K562 (cell line): ENCODE measurements around the gene DYNC1H1. TPM values are rescaled to one million over a fixed set of nuclear protein-coding genes. Genes with fewer than 3 reads are reported as not detected.

Experiments
- BCLAF1 ChIP-seq, 2 experiments: fragments of 450-650 bp in 1 of 2; IDR thresholded peaks; 2 replicates each; pipeline ENCODE4 v1.6.1; 2011 to 2017; ENCODE audit warnings: low read depth in 2 of 2, antibody characterized with exemption in 1 of 2, borderline replicate concordance in 1 of 2, low read length in 1 of 2, mild to moderate bottlenecking in 1 of 2, mixed read lengths in 1 of 2; ENCODE audit not compliant: control insufficient read depth in 1 of 2
- E2F6 ChIP-seq, 2 experiments: IDR thresholded peaks; 2 replicates each; pipeline ENCODE4 v1.6.1; 2011; ENCODE audit warnings: borderline replicate concordance in 1 of 2, control low read depth in 1 of 2, low read depth in 1 of 2, low read length in 1 of 2, mild to moderate bottlenecking in 1 of 2, mixed read lengths in 1 of 2, moderate library complexity in 1 of 2; ENCODE audit not compliant: insufficient read depth in 1 of 2, insufficient read length in 1 of 2, poor library complexity in 1 of 2, severe bottlenecking in 1 of 2; ENCODE audit errors: extremely low read depth in 1 of 2
- ETS1 ChIP-seq: conservative IDR thresholded peaks from 2 replicates; pipeline ENCODE4 v1.6.1; 2011; ENCODE audit warnings: low read depth, mild to moderate bottlenecking, low read length; ENCODE audit not compliant: control insufficient read depth
- HIVEP1 ChIP-seq: fragments of 250-450 bp; sonication (Bioruptor Pico); IDR thresholded peaks from 2 replicates; pipeline ENCODE4 v1.4.0; 2020; ENCODE audit warnings: mild to moderate bottlenecking
- KAT7 ChIP-seq: sonication (generic); formaldehyde crosslinking; IDR thresholded peaks from 2 replicates; pipeline ENCODE4 v1.8.0; 2022; ENCODE audit warnings: missing genetic modification reagents, mild to moderate bottlenecking, borderline replicate concordance
- MCM5 ChIP-seq: fragments of 450-650 bp; IDR thresholded peaks from 2 replicates; pipeline ENCODE4 v1.6.1; 2016; ENCODE audit warnings: low read depth
- NCOA1 ChIP-seq: fragments of 450-650 bp; IDR thresholded peaks from 2 replicates; pipeline ENCODE4 v1.6.1; 2016; ENCODE audit warnings: low read depth
- SETDB1 ChIP-seq: IDR thresholded peaks from one replicate; pipeline ENCODE4 v1.6.1; 2012; ENCODE audit warnings: low read length, control low read depth, inconsistent platforms
- UBTF ChIP-seq, 2 experiments: IDR thresholded peaks; 2 replicates each; pipeline ENCODE4 v1.6.1; 2012; ENCODE audit warnings: improper control_type of control experiment in 2 of 2, low read depth in 2 of 2, low read length in 2 of 2, borderline replicate concordance in 1 of 2
- ZBTB26 ChIP-seq: fragments of 450-650 bp; formaldehyde crosslinking; IDR thresholded peaks from 2 replicates; pipeline ENCODE4 v1.4.0; 2022; ENCODE audit warnings: missing genetic modification characterization
- ZNF277 ChIP-seq: fragments of 250-450 bp; sonication (Bioruptor Pico); IDR thresholded peaks from 2 replicates; pipeline ENCODE4 v1.8.0; 2022; ENCODE audit warnings: inconsistent platforms, mild to moderate bottlenecking, moderate library complexity, borderline replicate concordance
- polyA plus RNA-seq, 8 experiments: library from polyadenylated mRNA; depleted of rRNA in 4 of 8; stranded (reverse) in 5 of 8; unstranded in 3 of 8; fragments of >200 nt; fragmentation: Nextera tagmentation in 2 of 8; fragmentation: Illumina TruSeq in 1 of 8; extraction: Ambion mirVana in 2 of 8; extraction: Trizol in 1 of 8; gene quantifications; 2 replicates each; pipeline versions ENCODE4 v1.2.1 to v1.2.3, GENCODE V29; 2011 to 2014; ENCODE audit warnings: inconsistent platforms in 1 of 8, missing spikeins in 1 of 8
- total RNA-seq, 7 experiments: library from RNA; depleted of rRNA in 6 of 7; stranded (reverse); fragments of >200 nt in 6 of 7; fragmentation: Illumina TruSeq in 2 of 7; extraction: Trizol in 2 of 7; gene quantifications; 2 replicates each; pipeline versions ENCODE4 v1.2.1 to v1.2.3, GENCODE V29; 2011 to 2021; ENCODE audit warnings: low replicate concordance in 1 of 7

DYNC1H1 gene
- total and polyA plus RNA-seq, 9 of the 15 experiments (the other 6 are each of a cell fraction or from before 2014, with no cell fraction given): 31.9 to 335 (median 115) TPM

- TF ChIP-seq BCLAF1 (IDR thresholded peaks at IDR 0.05; ENCODE audit: borderline replicate concordance in 1 of 2, control insufficient read depth in 1 of 2, low read depth in 2 of 2, low read length in 1 of 2): no peak
- no peak for TF ChIP-seq UBTF (IDR thresholded peaks at IDR 0.05; ENCODE audit: borderline replicate concordance in 1 of 2, low read depth in 2 of 2, low read length in 2 of 2)
- no peak for TF ChIP-seq NCOA1
- TF ChIP-seq HIVEP1 (CRISPR knock-in tag): no peak
- TF ChIP-seq MCM5: no peak
- no peak for TF ChIP-seq SETDB1
- no peak for TF ChIP-seq ZNF277 (CRISPR knock-in tag)
- TF ChIP-seq ZBTB26 (CRISPR knock-in tag): no peak
- no peak for TF ChIP-seq E2F6 (IDR thresholded peaks at IDR 0.05; ENCODE audit: borderline replicate concordance in 1 of 2, extremely low read depth in 1 of 2, insufficient read depth in 1 of 2, insufficient read length in 1 of 2, low read depth in 1 of 2, low read length in 1 of 2, poor library complexity in 1 of 2, severe bottlenecking in 1 of 2)
- TF ChIP-seq KAT7 (CRISPR knock-in tag): no peak
- TF ChIP-seq ETS1: no peak
These were observed 110.8 kb downstream of the DYNC1H1 start (continued) for GRCh38 chr14:102075155-102075554.
